Natural killer cell (primary cell): ENCODE data around the gene SLC25A41. TPM values are rescaled to one million over a fixed set of nuclear protein-coding genes. Genes with fewer than 3 reads are reported as not detected.
"Not testable (repeated sequence)": the region's sequence is repeated elsewhere in the genome, so short reads cannot be mapped to it uniquely, and the experiment has no call there.

Experiments used
- ATAC-seq, 3 donors: fragments of 150-1000 bp in 2 of 3; fragments of 200-7000 bp in 1 of 3; cut with Tn5 transposase; 1 replicate in 1 of 3; 2 replicates in 2 of 3; pipeline ENCODE4 v1.10.0; 2021; ENCODE audit warnings: mild to moderate bottlenecking in 2 of 3, moderate library complexity in 2 of 3
- DNase-seq, 2 donors: peaks; one replicate each; pipeline versions ENCODE4 v3.0.0 to v3.0.0-alpha.2; 2013 to 2021; ENCODE audit warnings: mixed read lengths in 1 of 2
- H3K27ac ChIP-seq: one replicate; pipeline ENCODE4 v1.5.1; 2013; ENCODE audit warnings: mild to moderate bottlenecking, low read length
- H3K27me3 ChIP-seq: one replicate; pipeline ENCODE4 v1.6.1; 2013; ENCODE audit warnings: low read length; ENCODE audit not compliant: control insufficient read depth, insufficient read depth
- H3K36me3 ChIP-seq: one replicate; pipeline ENCODE4 v1.6.1; 2013; ENCODE audit warnings: low read length; ENCODE audit not compliant: control insufficient read depth, insufficient read depth
- H3K4me1 ChIP-seq: one replicate; pipeline ENCODE4 v1.6.1; 2013; ENCODE audit warnings: low read length; ENCODE audit not compliant: control insufficient read depth, insufficient read depth
- H3K4me3 ChIP-seq: one replicate; pipeline ENCODE4 v1.5.1; 2013; ENCODE audit warnings: low read length
- H3K9me3 ChIP-seq: one replicate; pipeline ENCODE4 v1.6.1; 2013; ENCODE audit warnings: low read length; ENCODE audit not compliant: control insufficient read depth, insufficient read depth
- H3K27ac Mint-ChIP-seq, 2 donors: one replicate each; pipeline ENCODE4 v1.8.0; 2022; ENCODE audit warnings: mild to moderate bottlenecking in 2 of 2, mixed read lengths in 2 of 2, moderate library complexity in 1 of 2
- H3K27me3 Mint-ChIP-seq, 2 donors: one replicate each; pipeline ENCODE4 v1.8.0; 2022; ENCODE audit warnings: low read depth in 2 of 2, mixed read lengths in 2 of 2
- H3K36me3 Mint-ChIP-seq: one replicate; pipeline ENCODE4 v1.8.0; 2022; ENCODE audit warnings: mixed read lengths
- H3K4me1 Mint-ChIP-seq, 2 donors: one replicate each; pipeline ENCODE4 v1.8.0; 2022; ENCODE audit warnings: mixed read lengths in 2 of 2
- H3K4me3 Mint-ChIP-seq: one replicate; pipeline ENCODE4 v1.8.0; 2022; ENCODE audit warnings: mild to moderate bottlenecking, moderate library complexity, mixed read lengths
- H3K9me3 Mint-ChIP-seq, 2 donors: one replicate each; pipeline ENCODE4 v1.8.0; 2022; ENCODE audit warnings: mixed read lengths in 2 of 2
- CTCF ChIP-seq: fragments of 200-600 bp; IDR thresholded peaks from one replicate; pipeline ENCODE4 v1.8.0; 2022; ENCODE audit warnings: antibody characterized with exemption
- WGBS: methylation state at CpG from one replicate; pipeline ENCODE4 v1.1.7; 2013; ENCODE audit warnings: missing lambda C conversion rate; ENCODE audit not compliant: insufficient coverage; 5-methylcytosine and 5-hydroxymethylcytosine counted together
- intact Hi-C: fragments of 100-400 bp; cut with micrococcal nuclease; formaldehyde crosslinking; loops from one replicate; pipeline ENCODE4 v1.14.2; 2022
- total RNA-seq, 4 donors: library from RNA; stranded (reverse); fragments of 120-200 nt in 1 of 4; gene quantifications; one replicate each; pipeline versions ENCODE4 v1.2.3 to v1.2.4, GENCODE V29; 2013 to 2022

SLC25A41 gene
- total RNA-seq, 3 donors from 2014 or later (not counting 1 experiment from before 2014, with no cell fraction given) = not detected

DNA sequence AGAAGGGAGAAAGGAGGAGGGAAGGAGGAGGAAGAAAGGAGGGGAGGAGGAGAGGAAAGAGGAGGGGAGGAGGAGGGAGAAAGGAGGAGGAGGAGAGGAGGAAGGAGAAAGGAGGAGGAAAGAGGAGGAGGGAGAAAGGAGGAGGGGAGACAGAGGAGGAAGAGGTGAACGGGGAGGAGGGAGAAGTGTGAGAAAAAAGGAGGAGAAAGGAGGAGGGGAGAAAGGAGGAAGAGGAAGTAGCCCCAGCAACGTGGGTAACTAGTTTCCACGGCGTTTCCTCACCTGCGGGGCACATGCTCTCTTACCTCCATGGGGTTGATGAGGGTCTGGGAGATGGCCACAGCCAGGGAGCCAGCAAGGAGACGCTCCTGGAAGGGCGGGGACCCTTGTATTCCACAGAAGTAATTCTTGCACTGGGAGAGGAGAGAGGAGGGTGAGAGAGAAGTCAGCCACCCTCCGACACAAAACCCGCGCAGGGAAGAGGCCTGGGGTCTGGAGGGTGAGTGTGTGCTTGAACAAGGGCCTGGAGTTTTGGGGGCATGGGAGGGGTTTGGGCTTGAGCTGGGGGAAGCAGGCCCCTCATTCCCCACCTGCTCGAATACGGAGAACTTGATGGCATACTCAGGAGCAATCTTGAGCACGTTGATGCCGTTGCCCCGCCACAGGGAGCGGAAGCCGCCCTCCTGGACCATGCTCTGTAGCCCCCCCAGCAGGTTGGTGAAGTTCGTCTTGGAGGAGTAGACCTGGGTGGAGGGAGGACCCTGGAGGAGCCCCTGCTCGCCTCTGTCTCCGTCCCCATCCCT, 3.9 kb downstream of the SLC25A41 start:
- DNase-seq (no peak), ATAC-seq (no peak)
- H3K27me3 Mint-ChIP-seq = peaks cover 0 to 6% of the 10 kb centered on the region in 2 donors
- no peak overlapping the region for H3K27ac ChIP-seq
- no peaks in the 10 kb centered on the region for H3K36me3 ChIP-seq
- H3K4me1 Mint-ChIP-seq = peaks cover 10 to 11% of the 10 kb centered on the region in 2 donors
- H3K27me3 ChIP-seq = no peaks in the 10 kb centered on the region
- no peak overlapping the region for H3K27ac Mint-ChIP-seq
- intact Hi-C loops = no loop called here
- H3K9me3 Mint-ChIP-seq = no peaks in the 10 kb centered on the region
- H3K36me3 Mint-ChIP-seq = no peaks in the 10 kb centered on the region
- TF ChIP-seq CTCF = no peak
- H3K4me3 ChIP-seq = no peak overlapping the region
- WGBS = 66% methylated on average over 20 of the region's 20 CpGs
- H3K4me1 ChIP-seq = peaks cover 11% of the 10 kb centered on the region
- no peaks in the 10 kb centered on the region for H3K9me3 ChIP-seq
- H3K4me3 Mint-ChIP-seq = no peak overlapping the region

- H3K9me3 ChIP-seq = not testable (repeated sequence)
- H3K4me1 Mint-ChIP-seq = peaks cover 10 to 13% of the 10 kb centered on the region in 2 donors
Observed at GRCh38 chr19:6428692-6429418, 4.7 kb downstream of the SLC25A41 start.

DNA sequence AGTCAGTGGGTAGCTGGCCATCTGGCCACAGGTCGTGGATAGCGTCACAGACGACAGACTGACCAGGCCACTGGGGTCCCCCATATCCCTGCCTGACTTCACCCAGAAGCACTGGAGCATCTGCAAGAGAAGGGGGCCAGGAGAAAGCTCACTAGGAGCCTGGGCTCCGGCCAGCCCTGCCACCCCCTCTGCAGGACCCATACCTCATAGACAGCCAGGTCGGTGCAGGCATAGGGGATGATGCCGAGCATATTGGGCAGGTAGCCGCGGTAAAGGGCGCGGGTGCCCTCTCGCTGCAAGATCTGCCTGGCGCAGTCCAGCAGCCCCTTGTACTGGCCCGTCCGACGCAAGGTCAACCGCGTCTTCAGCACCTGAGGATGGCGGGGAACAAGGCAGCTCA, 6.4 kb downstream of the SLC25A41 start:
- Mint-ChIP-seq H3K4me1 (peaks cover 26 to 30% of the 10 kb centered on the region in 2 donors), H3K4me3 (no peak overlapping the region)

More at GRCh38 chr19:6428692-6429418, 4.7 kb downstream of the SLC25A41 start:
- H3K27me3 ChIP-seq, H3K4me3 ChIP-seq, DNase-seq, ATAC-seq, intact Hi-C loops, H3K27ac Mint-ChIP-seq, H3K27ac ChIP-seq, H3K27me3 Mint-ChIP-seq, H3K36me3 Mint-ChIP-seq, H3K36me3 ChIP-seq, H3K4me3 Mint-ChIP-seq, H3K9me3 Mint-ChIP-seq: not testable (repeated sequence)
- WGBS = 100% methylated on average over 2 of the region's 2 CpGs
- H3K4me1 ChIP-seq = peaks cover 14% of the 10 kb centered on the region

More for the DNA sequence above, 6.4 kb downstream of the SLC25A41 start:
- Mint-ChIP-seq H3K9me3 (no peaks in the 10 kb centered on the region), H3K27ac (no peak overlapping the region), H3K36me3 (no peaks in the 10 kb centered on the region), H3K27me3 (peaks cover 0 to 6% of the 10 kb centered on the region in 2 donors)
- Histone ChIP-seq H3K27me3 (no peaks in the 10 kb centered on the region), H3K9me3 (no peaks in the 10 kb centered on the region), H3K4me1 (peaks cover 31% of the 10 kb centered on the region), H3K36me3 (peaks cover 3% of the 10 kb centered on the region), H3K4me3 (no peak overlapping the region), H3K27ac (no peak overlapping the region)
- no peak for TF ChIP-seq CTCF
- intact Hi-C loops = no loop called here
- no peak for DNase-seq
- no peak for ATAC-seq
- 94% methylated on average over 18 of the region's 18 CpGs for WGBS
